IMR-90 (cell line): ENCODE results near the gene STAT5B. TPM values are rescaled to one million over a fixed set of nuclear protein-coding genes. Genes with fewer than 3 reads are reported as not detected.

Experiments used
- ATAC-seq: fragments of 200-7000 bp; cut with Tn5 transposase; 2 replicates; pipeline ENCODE4 v1.9.1; 2020; ENCODE audit warnings: low read depth, mild to moderate bottlenecking, moderate library complexity
- BruUV-seq: library from RNA; stranded (reverse); fragments of 400-500 nt; replicated peaks from 2 replicates; lab custom pipeline; 2021; lab: Mats Ljungman, UMichigan
- CTCF ChIA-PET: fragments of 300-600 bp; formaldehyde crosslinking; extraction: SDS; loops from one replicate; lab custom pipeline; 2021; ENCODE audit warnings: antibody characterized with exemption; lab: Yijun Ruan, JAX
- POLR2A ChIA-PET: fragments of 300-600 bp; sonication (Branson Sonifier 250); formaldehyde crosslinking; loops from one replicate; lab custom pipeline; 2022; ENCODE audit warnings: antibody characterized with exemption; ENCODE audit not compliant: unreplicated experiment; lab: Charles Lee
- DNase-seq: peaks from one replicate; pipeline ENCODE4 v3.0.0; 2013
- H2AFZ ChIP-seq: replicated peaks from 2 replicates; pipeline ENCODE3; 2013; ENCODE audit warnings: low read length, mild to moderate bottlenecking; ENCODE audit not compliant: poor library complexity
- H2AK5ac ChIP-seq: 2 replicates; pipeline ENCODE4 v1.6.1; 2013; ENCODE audit warnings: low read depth, low read length, inconsistent platforms
- H2AK9ac ChIP-seq: replicated peaks from 2 replicates; pipeline ENCODE3; 2013; ENCODE audit warnings: mild to moderate bottlenecking, low read depth, low read length, moderate library complexity; ENCODE audit not compliant: poor library complexity
- H2BK120ac ChIP-seq: 2 replicates; pipeline ENCODE4 v1.6.1; 2013; ENCODE audit warnings: low read depth, low read length, inconsistent platforms
- H2BK15ac ChIP-seq: 3 replicates; pipeline ENCODE4 v1.6.1; 2013; ENCODE audit warnings: low read depth, low read length, inconsistent platforms
- H2BK20ac ChIP-seq: 2 replicates; pipeline ENCODE4 v1.6.1; 2013; ENCODE audit warnings: low read depth, mild to moderate bottlenecking, inconsistent platforms, low read length, moderate library complexity
- H2BK5ac ChIP-seq: 2 replicates; pipeline ENCODE4 v1.6.1; 2013; ENCODE audit warnings: mild to moderate bottlenecking, low read depth, low read length, inconsistent platforms; ENCODE audit not compliant: poor library complexity, severe bottlenecking
- H3K14ac ChIP-seq: replicated peaks from 2 replicates; pipeline ENCODE4 v1.6.1; 2013; ENCODE audit warnings: low read depth, low read length, inconsistent platforms
- H3K18ac ChIP-seq: 2 replicates; pipeline ENCODE4 v1.6.1; 2013; ENCODE audit warnings: low read depth, low read length, control low read depth
- H3K23ac ChIP-seq: 2 replicates; pipeline ENCODE4 v1.6.1; 2013; ENCODE audit warnings: low read depth, low read length, inconsistent platforms
- H3K27ac ChIP-seq: 2 replicates; pipeline ENCODE4 v1.5.1; 2013; ENCODE audit warnings: mild to moderate bottlenecking, control low read depth, low read length; ENCODE audit not compliant: insufficient read depth
- H3K27me3 ChIP-seq: 2 replicates; pipeline ENCODE4 v1.6.1; 2013; ENCODE audit warnings: low read length; ENCODE audit not compliant: control insufficient read depth, insufficient read depth
- H3K36me3 ChIP-seq: 2 replicates; pipeline ENCODE4 v1.6.1; 2013; ENCODE audit warnings: low read length, mixed read lengths; ENCODE audit not compliant: control insufficient read depth, insufficient read depth
- H3K4ac ChIP-seq: 2 replicates; pipeline ENCODE4 v1.6.1; 2013; ENCODE audit warnings: low read depth, low read length, inconsistent platforms
- H3K4me1 ChIP-seq: 2 replicates; pipeline ENCODE4 v1.6.1; 2013; ENCODE audit warnings: low read length, mixed read lengths; ENCODE audit not compliant: control insufficient read depth, insufficient read depth
- H3K4me2 ChIP-seq: 2 replicates; pipeline ENCODE4 v1.6.1; 2013; ENCODE audit warnings: low read depth, mild to moderate bottlenecking, control low read depth, low read length, moderate library complexity
- H3K4me3 ChIP-seq: 2 replicates; pipeline ENCODE4 v1.5.1; 2013; ENCODE audit warnings: low read depth, mild to moderate bottlenecking, control low read depth, low read length, moderate library complexity; ENCODE audit not compliant: insufficient read depth
- H3K56ac ChIP-seq: 2 replicates; pipeline ENCODE4 v1.6.1; 2013; ENCODE audit warnings: low read length, inconsistent platforms; ENCODE audit not compliant: insufficient read depth; ENCODE audit errors: extremely low read depth
- H3K79me1 ChIP-seq, 2 experiments: 2 replicates each; pipeline ENCODE4 v1.6.1; 2013; ENCODE audit warnings: low read length in 2 of 2, inconsistent platforms in 1 of 2, low read depth in 1 of 2
- H3K9ac ChIP-seq: 2 replicates; pipeline ENCODE4 v1.6.1; 2013; ENCODE audit warnings: low read depth, low read length, control low read depth
- H3K9me1 ChIP-seq: 2 replicates; pipeline ENCODE4 v1.6.1; 2013; ENCODE audit warnings: low read length, inconsistent platforms; ENCODE audit not compliant: insufficient read depth
- H3K9me3 ChIP-seq: 2 replicates; pipeline ENCODE4 v1.6.1; 2013; ENCODE audit warnings: low read length; ENCODE audit not compliant: control insufficient read depth, insufficient read depth
- H4K20me1 ChIP-seq: 2 replicates; pipeline ENCODE4 v1.6.1; 2013; ENCODE audit warnings: low read length, inconsistent platforms; ENCODE audit not compliant: insufficient read depth
- H4K5ac ChIP-seq: 2 replicates; pipeline ENCODE4 v1.6.1; 2013; ENCODE audit warnings: mild to moderate bottlenecking, low read depth, low read length, control low read depth
- H4K8ac ChIP-seq, 2 experiments: 2 replicates each; pipeline ENCODE4 v1.6.1; 2013; ENCODE audit warnings: low read depth in 2 of 2, low read length in 2 of 2, control low read depth in 1 of 2, inconsistent platforms in 1 of 2
- H4K91ac ChIP-seq: 2 replicates; pipeline ENCODE4 v1.6.1; 2013; ENCODE audit warnings: low read depth, low read length, inconsistent platforms; ENCODE audit not compliant: insufficient read depth
- MAZ ChIP-seq: IDR thresholded peaks from 2 replicates; pipeline ENCODE4 v1.6.1; 2012; ENCODE audit warnings: low read depth, mild to moderate bottlenecking, low read length, improper control_type of control experiment, moderate library complexity, borderline replicate concordance
- MXI1 ChIP-seq: IDR thresholded peaks from 2 replicates; pipeline ENCODE4 v1.6.1; 2012; ENCODE audit warnings: low read depth, mild to moderate bottlenecking, low read length, moderate library complexity, borderline replicate concordance
- RAD21 ChIP-seq: IDR thresholded peaks from 2 replicates; pipeline ENCODE4 v1.6.1; 2012; ENCODE audit warnings: low read length, improper control_type of control experiment
- RCOR1 ChIP-seq: IDR thresholded peaks from 2 replicates; pipeline ENCODE4 v1.6.1; 2012; ENCODE audit warnings: mild to moderate bottlenecking, low read length, improper control_type of control experiment; ENCODE audit not compliant: insufficient replicate concordance
- SMC3 ChIP-seq: fragments of 150-350 bp; IDR thresholded peaks from 2 replicates; pipeline ENCODE4 v1.6.1; 2016; ENCODE audit warnings: low read depth, mild to moderate bottlenecking, antibody characterized with exemption, low read length, moderate library complexity
- WGBS, 2 experiments: methylation state at CpG; one replicate each; pipeline versions ENCODE4 v1.1.5 to v1.1.7; 2013; ENCODE audit warnings: missing lambda C conversion rate in 2 of 2; ENCODE audit not compliant: insufficient read length in 1 of 2; ENCODE audit errors: extremely low coverage in 2 of 2; 5-methylcytosine and 5-hydroxymethylcytosine counted together
- dilution Hi-C: fragments of 300-500 bp; cut with HindIII; formaldehyde crosslinking; loops from one replicate; pipeline ENCODE4 v1.14.3; 2018; ENCODE audit warnings: low sequenced_read_pairs; ENCODE audit not compliant: unreplicated experiment
- in situ Hi-C: fragments of 300-500 bp; cut with MboI; formaldehyde crosslinking; loops from 3 replicates; pipeline ENCODE4 v1.14.3; 2019; ENCODE audit warnings: low sequenced_read_pairs, inconsistent platforms, mixed read lengths
- intact Hi-C: fragments of 100-400 bp; cut with micrococcal nuclease; formaldehyde crosslinking; loops from 2 replicates; pipeline ENCODE4 v1.10.0; 2022
- polyA plus RNA-seq, 3 experiments: library from polyadenylated mRNA; depleted of rRNA; stranded (reverse); fragments of >200 nt; gene quantifications; 2 replicates each; pipeline ENCODE4 v1.2.3, GENCODE V29; 2012; ENCODE audit warnings: low replicate concordance in 1 of 3
- total RNA-seq: library from RNA; depleted of rRNA; stranded (reverse); fragments of >200 nt; gene quantifications from 2 replicates; pipeline ENCODE4 v1.2.3, GENCODE V29; 2012

Gene STAT5B
- total and polyA plus RNA-seq, 2 of the 4 experiments (the other 2 are of a cell fraction) = 24.4 to 29.6 TPM

GRCh38 chr17:42198897-42199296 lies 77.3 kb downstream of the STAT5B start:
- Histone ChIP-seq H4K91ac (no peak overlapping the region), H3K18ac (no peak overlapping the region), H3K27ac (no peak overlapping the region), H3K4me1 (no peaks in the 10 kb centered on the region), H4K5ac (no peak overlapping the region), H4K8ac (no peak overlapping the region), H3K9ac (no peak overlapping the region), H3K79me1 (peaks cover 0 to 5% of the 10 kb centered on the region in 2 experiments; a peak in 2 of 4 replicates), H2AK5ac (no peak overlapping the region), H2AK9ac (no peak overlapping the region), H2BK20ac (no peak overlapping the region), H4K20me1 (peaks cover 3% of the 10 kb centered on the region; the same call in 1 of the 2 replicates), H2AFZ (no peak overlapping the region), H3K9me3 (no peaks in the 10 kb centered on the region), H3K4ac (no peak overlapping the region), H3K56ac (no peak overlapping the region), H3K9me1 (peaks cover 12% of the 10 kb centered on the region), H2BK15ac (no peak overlapping the region), H3K23ac (no peak overlapping the region), H3K4me3 (no peak overlapping the region), H3K14ac (no peak overlapping the region), H2BK120ac (no peak overlapping the region), H3K4me2 (no peak overlapping the region), H3K27me3 (no peaks in the 10 kb centered on the region), H3K36me3 (peaks cover 30% of the 10 kb centered on the region), H2BK5ac (no peak overlapping the region)
- ChIA-PET POLR2A (no interaction called here), CTCF (no interaction called here)
- in situ Hi-C loops = no loop called here
- dilution Hi-C loops = no loop called here
- WGBS, 2 experiments = no CpG with 5 or more reads among the region's 4 CpGs
- no peak for TF ChIP-seq MXI1
- TF ChIP-seq SMC3 = no peak
- no peak for TF ChIP-seq RAD21
- no peak for TF ChIP-seq MAZ
- no peak for TF ChIP-seq RCOR1
- no TSS peak for BruUV-seq
- intact Hi-C loops = no loop called here
- DNase-seq (no peak), ATAC-seq (no peak)
